Measurements from ENCODE around the gene ERC2. TPM values are rescaled to one million over a fixed set of nuclear protein-coding genes. Genes with fewer than 3 reads are reported as not detected.

ERC2 gene
- total and polyA plus RNA-seq, 2 of the 13 experiments (the other 11 are each of a cell fraction or from before 2014, with no cell fraction given): 0.16 to 0.22 TPM

- DNase-seq (ENCODE audit: low spot score) (no peak), FAIRE-seq (no peak), ATAC-seq (no peak)
- POLR2A ChIA-PET: no interaction called here
- Histone ChIP-seq H3K4me2 (ENCODE audit: low read depth, low read length) (no peak overlapping the region), H3K27ac (ENCODE audit: extremely low read length, insufficient read depth, low read length) (no peak overlapping the region), H3K9ac (ENCODE audit: insufficient read depth, low read depth, low read length) (no peak overlapping the region), H3K9me3 (ENCODE audit: low read length) (no peaks in the 10 kb centered on the region), H3K27me3 (ENCODE audit: control insufficient read depth in 1 of 2, insufficient read depth in 2 of 2, low read length in 2 of 2) (no peaks in the 10 kb centered on the region; a peak in 1 of 5 replicates), H3K36me3 (replicated peaks in 1 of 2; ENCODE audit: control insufficient read depth in 1 of 2, insufficient read depth in 2 of 2, low read length in 2 of 2) (no peaks in the 10 kb centered on the region), H3K4me1 (ENCODE audit: insufficient read depth, low read length) (no peaks in the 10 kb centered on the region), H3K4me3 (replicated peaks in 1 of 3; ENCODE audit: insufficient read depth in 1 of 3, low read depth in 2 of 3, low read length in 3 of 3) (no peak overlapping the region), H2AFZ (ENCODE audit: low read length) (no peak overlapping the region), H4K20me1 (ENCODE audit: insufficient read depth, low read length) (no peaks in the 10 kb centered on the region), H3K79me2 (ENCODE audit: insufficient read depth, low read length) (no peaks in the 10 kb centered on the region)
- intact Hi-C loops (cut with micrococcal nuclease; ENCODE audit: unreplicated experiment) (no loop called here), in situ Hi-C loops (cut with HindIII; ENCODE audit: extremely low pct_ligation_motif_present, low pct_unique_long_range_greater_than_20kb) (no loop called here)
- BruUV-seq (replicated peaks): no TSS peak
- TF ChIP-seq ZNF512B (CRISPR knock-in tag; IDR thresholded peaks at IDR 0.05; ENCODE audit: borderline replicate concordance) (no peak), HNRNPLL (IDR thresholded peaks at IDR 0.05; ENCODE audit: low read depth, low read length, poor library complexity, severe bottlenecking) (no peak), ZNF281 (CRISPR knock-in tag; IDR thresholded peaks at IDR 0.05; ENCODE audit: borderline replicate concordance) (no peak), ZNF496 (CRISPR knock-in tag; IDR thresholded peaks at IDR 0.05; ENCODE audit: insufficient replicate concordance) (no peak), PCBP1 (IDR thresholded peaks at IDR 0.05; ENCODE audit: borderline replicate concordance, low read depth, low read length) (no peak), ZNF430 (CRISPR knock-in tag; IDR thresholded peaks at IDR 0.05) (no peak), ZNF761 (CRISPR knock-in tag; conservative IDR thresholded peaks at IDR 0.05) (no peak), ZNF543 (CRISPR knock-in tag; IDR thresholded peaks at IDR 0.05) (no peak), TIGD3 (CRISPR knock-in tag; IDR thresholded peaks at IDR 0.05; ENCODE audit: borderline replicate concordance) (no peak), ZNF260 (CRISPR knock-in tag; IDR thresholded peaks at IDR 0.05; ENCODE audit: borderline replicate concordance, low read depth) (no peak), DBP (CRISPR knock-in tag; IDR thresholded peaks at IDR 0.05; ENCODE audit: not compliant biosample characterization) (no peak), ZBTB1 (CRISPR knock-in tag; IDR thresholded peaks at IDR 0.05; ENCODE audit: borderline replicate concordance) (no peak)
- 5% methylated on average over 3 of the region's 3 CpGs for WGBS (ENCODE audit: low lambda C conversion rate)
- CTCF ChIA-PET (ENCODE audit: low intra/inter-chr PET ratio, low total read pairs): no interaction called here
These were observed 234.5 kb downstream of the ERC2 start for GRCh38 chr3:56233742-56234141.
